ENCODE data around the gene ARAF.
"Not testable (repeated sequence)": the region's sequence is repeated elsewhere in the genome, so short reads cannot be mapped to it uniquely, and the experiment has no call there.

ARAF gene

GRCh38 chrX:47560934-47561658, at the start of gene ARAF:
ARAF (plus strand) TSS chrX:47561205; CDS start chrX:47562968, 1,763 bp downstream.
- peak; percentile 97 for DNase-seq (ENCODE audit: low spot score)

GRCh38 chrX:47512383-47512782, 48.6 kb upstream of the ARAF start:
- DNase-seq (ENCODE audit: low spot score): not testable (repeated sequence)

GRCh38 chrX:47513034-47513965, 47.7 kb upstream of the ARAF start:
- DNase-seq (ENCODE audit: low spot score): not testable (repeated sequence)

- peak; percentile 32 for DNase-seq (ENCODE audit: low spot score)
These were observed 46.3 kb upstream of the ARAF start for GRCh38 chrX:47514533-47515235.

GRCh38 chrX:47515941-47516665, 44.9 kb upstream of the ARAF start:
- DNase-seq (ENCODE audit: low spot score): no peak

GRCh38 chrX:47518144-47518543, 42.9 kb upstream of the ARAF start:
- DNase-seq (ENCODE audit: low spot score): no peak

- peak; percentile 72 for DNase-seq (ENCODE audit: low spot score)
These were observed 37.7 kb upstream of the ARAF start for GRCh38 chrX:47523297-47523696.

GRCh38 chrX:47523713-47524166, 37.3 kb upstream of the ARAF start:
- no peak for DNase-seq (ENCODE audit: low spot score)

- DNase-seq (ENCODE audit: low spot score): no peak
These were observed 31.5 kb upstream of the ARAF start for GRCh38 chrX:47529548-47529947.

- DNase-seq (ENCODE audit: low spot score): no peak
These were observed 31.0 kb upstream of the ARAF start for GRCh38 chrX:47530049-47530448.

GRCh38 chrX:47539860-47540259, 21.1 kb upstream of the ARAF start:
- no peak for DNase-seq (ENCODE audit: low spot score)

- peak; percentile 94 for DNase-seq (ENCODE audit: low spot score)
These were observed 20.1 kb upstream of the ARAF start for GRCh38 chrX:47540754-47541538.

GRCh38 chrX:47543496-47543895, 17.5 kb upstream of the ARAF start:
- DNase-seq (ENCODE audit: low spot score): no peak

GRCh38 chrX:47556045-47556623, 4.9 kb upstream of the ARAF start:
- DNase-seq (ENCODE audit: low spot score): peak; percentile 95

- DNase-seq (ENCODE audit: low spot score): no peak
These were observed 2.6 kb upstream of the ARAF start for GRCh38 chrX:47558436-47558835.

- DNase-seq (ENCODE audit: low spot score): peak; percentile 6
These were observed 649 bp upstream of the ARAF start for GRCh38 chrX:47560179-47560933.

- no peak for DNase-seq (ENCODE audit: low spot score)
These were observed 700 bp downstream of the ARAF start for GRCh38 chrX:47561659-47562151.

GRCh38 chrX:47562615-47563243, 1.7 kb downstream of the ARAF start:
- DNase-seq (ENCODE audit: low spot score): peak; percentile 14

GRCh38 chrX:47563801-47564315, 2.9 kb downstream of the ARAF start:
- no peak for DNase-seq (ENCODE audit: low spot score)

All from SW480 (cell line).